HFF-Myc (cell line): ENCODE data around the gene TPGS1.

ENCODE experiments used
- DNase-seq: peaks from one replicate; pipeline ENCODE4 v3.0.0-alpha.2; 2011; ENCODE audit warnings: low read depth; ENCODE audit errors: extremely low read depth
- H3K4me3 ChIP-seq: replicated peaks from 2 replicates; pipeline ENCODE4 v1.5.1; 2011; ENCODE audit warnings: low read depth, mild to moderate bottlenecking, control low read depth, low read length
- TF ChIP-seq, protein P1 (sequence below): IDR thresholded peaks from 2 replicates; pipeline ENCODE4 v1.5.1; 2012; ENCODE audit warnings: mild to moderate bottlenecking, low read depth, low read length, control low read depth; ENCODE audit errors: missing control alignments

The TPGS1 gene

DNA sequence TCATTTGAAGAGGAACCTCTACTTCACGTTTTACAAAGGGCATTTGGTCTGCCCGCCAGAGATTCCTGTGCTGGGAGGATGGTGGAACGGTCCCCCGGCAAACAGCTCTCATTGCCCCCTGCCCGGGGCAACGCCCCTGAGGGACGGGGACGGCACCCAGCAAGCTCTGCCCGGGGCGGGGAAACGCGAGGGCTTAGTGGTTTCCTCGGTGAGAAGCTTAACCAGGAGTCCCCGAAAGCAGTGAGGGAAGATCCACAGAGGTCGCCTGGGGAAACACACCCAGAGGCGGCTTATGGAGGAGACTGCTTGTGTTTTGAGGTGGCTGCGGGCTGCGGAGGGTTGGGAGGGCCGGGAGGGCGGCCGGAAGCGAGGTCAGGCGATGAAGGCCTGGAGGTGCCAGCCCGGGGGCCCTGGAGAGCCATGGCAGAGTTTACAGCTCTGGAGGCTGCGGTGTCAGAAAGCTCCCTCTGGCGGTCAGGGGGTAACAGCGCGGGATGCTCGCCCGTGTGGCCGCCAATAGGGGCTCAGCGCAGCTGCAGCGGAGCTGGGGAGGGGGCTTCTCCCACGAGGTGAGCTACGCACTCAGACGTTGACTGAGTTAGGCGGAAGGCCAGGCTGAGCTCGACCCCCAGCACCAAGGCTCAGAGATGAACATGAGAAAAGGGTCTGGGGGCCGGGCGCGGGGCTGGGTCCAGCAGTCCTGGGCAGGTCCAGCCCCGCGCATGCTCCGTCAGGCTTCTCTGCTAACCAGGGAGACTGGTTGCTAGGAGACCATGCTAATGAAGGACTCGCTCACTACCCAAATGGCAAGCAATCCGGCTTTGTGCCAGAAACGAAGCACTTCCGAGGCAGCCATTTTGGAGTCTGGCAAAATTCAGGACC, 652 bp upstream of the TPGS1 start:
- TF ChIP-seq, protein P1, sequence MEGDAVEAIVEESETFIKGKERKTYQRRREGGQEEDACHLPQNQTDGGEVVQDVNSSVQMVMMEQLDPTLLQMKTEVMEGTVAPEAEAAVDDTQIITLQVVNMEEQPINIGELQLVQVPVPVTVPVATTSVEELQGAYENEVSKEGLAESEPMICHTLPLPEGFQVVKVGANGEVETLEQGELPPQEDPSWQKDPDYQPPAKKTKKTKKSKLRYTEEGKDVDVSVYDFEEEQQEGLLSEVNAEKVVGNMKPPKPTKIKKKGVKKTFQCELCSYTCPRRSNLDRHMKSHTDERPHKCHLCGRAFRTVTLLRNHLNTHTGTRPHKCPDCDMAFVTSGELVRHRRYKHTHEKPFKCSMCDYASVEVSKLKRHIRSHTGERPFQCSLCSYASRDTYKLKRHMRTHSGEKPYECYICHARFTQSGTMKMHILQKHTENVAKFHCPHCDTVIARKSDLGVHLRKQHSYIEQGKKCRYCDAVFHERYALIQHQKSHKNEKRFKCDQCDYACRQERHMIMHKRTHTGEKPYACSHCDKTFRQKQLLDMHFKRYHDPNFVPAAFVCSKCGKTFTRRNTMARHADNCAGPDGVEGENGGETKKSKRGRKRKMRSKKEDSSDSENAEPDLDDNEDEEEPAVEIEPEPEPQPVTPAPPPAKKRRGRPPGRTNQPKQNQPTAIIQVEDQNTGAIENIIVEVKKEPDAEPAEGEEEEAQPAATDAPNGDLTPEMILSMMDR: peak; percentile 89
- peak; percentile 100 for DNase-seq
- peak overlapping the region; percentile 59 for H3K4me3 ChIP-seq

DNA sequence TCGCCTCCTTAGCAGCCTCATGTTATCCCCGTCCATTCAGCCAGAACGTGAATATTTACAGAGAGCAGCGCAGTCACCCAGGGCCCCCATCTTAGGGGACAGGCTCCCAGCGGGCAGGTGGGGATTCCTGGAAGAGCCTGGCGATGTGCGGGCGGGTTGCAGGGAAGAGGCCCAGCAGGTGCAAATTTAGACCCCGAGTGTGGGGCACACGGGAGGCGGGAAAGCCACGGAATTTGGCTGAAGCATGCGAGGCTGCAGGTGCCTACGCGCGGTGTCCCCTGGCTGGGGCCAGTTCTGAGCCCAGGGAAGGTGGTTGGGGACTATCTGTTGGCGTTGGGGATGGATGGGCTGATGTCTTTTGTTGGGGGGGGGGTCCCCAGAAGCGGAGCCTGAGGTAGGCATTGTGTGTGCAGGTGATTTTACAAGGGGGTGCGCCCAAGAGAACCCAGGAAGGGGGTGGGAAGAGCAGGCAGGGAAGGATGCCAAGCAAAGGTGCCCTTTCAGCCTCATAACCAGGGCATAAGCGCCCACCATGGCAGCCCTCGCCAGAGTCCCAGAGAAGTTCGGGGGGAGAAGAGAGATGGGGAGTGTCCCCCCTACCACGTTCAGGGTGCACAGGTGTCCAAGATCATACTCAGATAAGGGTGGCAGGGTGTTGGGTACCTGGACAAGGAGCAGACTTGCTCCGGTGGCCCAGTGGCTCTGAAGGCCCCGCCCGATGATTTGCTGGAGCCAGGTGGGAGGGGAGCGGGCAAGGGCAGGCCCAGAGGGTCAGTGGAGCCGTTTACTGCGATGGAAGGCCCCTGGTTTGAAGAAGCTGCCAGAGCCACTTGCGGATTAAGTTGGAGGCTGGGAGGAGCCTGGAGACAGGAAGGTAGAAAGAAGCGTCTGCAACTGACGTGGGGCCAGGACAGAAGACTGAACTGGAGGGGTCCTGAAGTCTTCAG, 1.2 kb downstream of the TPGS1 start:
- DNase-seq: no peak
- peak overlapping the region; percentile 59 for H3K4me3 ChIP-seq
- TF ChIP-seq, protein P1: no peak

DNA sequence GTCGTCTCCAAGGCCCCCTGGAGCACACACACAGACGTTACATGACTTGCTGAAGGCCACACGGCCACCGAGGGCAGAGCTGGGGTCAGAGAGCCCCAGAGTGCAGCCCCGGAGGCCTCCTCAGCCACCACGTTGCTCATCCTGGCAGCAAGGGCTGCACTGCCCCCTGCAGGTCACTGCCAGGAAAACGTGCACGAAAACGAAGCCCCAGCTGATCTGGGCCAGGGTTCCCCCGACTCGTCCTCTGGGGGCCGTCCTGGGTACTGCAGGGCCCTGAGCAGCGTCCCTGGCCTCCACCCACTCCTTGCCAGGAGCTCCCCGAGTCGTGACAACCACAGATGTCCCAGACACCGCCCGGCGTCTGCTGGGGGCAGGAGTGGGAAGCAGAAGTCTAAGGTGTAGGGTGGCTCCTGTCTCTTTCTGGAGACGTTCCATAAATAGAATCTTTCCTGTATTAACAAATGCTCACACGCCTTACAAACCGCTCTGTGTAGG, 3.4 kb downstream of the TPGS1 start:
- H3K4me3 ChIP-seq: no peak overlapping the region
- peak; percentile 72 for DNase-seq
- TF ChIP-seq, protein P1: peak; percentile 98

DNA sequence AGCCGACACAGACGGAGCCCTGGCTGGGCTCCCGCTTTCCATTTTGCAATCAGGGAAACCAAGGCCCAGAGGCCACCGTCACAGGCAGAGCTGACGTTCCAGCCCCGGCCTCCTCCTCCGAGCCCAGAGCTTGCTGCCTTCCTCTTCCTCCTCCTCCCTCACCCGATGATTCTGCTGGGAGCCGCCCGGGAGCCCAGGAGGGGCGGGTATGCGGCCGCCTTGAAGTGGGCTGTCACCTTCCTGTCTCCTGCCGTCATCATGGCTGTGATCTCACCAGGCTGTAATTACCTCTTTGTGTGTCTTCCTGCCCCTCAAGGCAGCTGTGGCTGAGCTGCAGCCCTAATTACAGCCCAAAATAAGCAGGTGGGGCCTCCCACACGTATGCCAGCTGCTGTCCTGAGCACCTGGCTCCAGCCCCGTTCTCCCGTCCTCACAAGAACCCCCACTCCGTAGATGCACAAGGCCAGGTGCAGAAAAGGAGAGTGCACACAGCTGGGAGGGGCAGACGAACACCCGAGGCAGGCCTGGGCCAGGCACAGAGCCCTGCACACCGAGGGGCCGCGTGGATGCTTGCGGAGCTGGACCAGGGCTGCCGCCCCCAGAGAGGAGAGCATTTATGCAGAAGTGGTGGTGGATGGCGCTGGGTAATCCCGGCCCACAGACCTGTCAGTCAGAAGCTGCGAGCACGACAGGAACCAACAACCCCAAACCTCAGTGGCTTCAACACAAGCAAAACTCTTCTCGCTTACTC, 4.0 kb downstream of the TPGS1 start:
- TF ChIP-seq, protein P1: no peak
- no peak for DNase-seq
- no peak overlapping the region for H3K4me3 ChIP-seq

DNA sequence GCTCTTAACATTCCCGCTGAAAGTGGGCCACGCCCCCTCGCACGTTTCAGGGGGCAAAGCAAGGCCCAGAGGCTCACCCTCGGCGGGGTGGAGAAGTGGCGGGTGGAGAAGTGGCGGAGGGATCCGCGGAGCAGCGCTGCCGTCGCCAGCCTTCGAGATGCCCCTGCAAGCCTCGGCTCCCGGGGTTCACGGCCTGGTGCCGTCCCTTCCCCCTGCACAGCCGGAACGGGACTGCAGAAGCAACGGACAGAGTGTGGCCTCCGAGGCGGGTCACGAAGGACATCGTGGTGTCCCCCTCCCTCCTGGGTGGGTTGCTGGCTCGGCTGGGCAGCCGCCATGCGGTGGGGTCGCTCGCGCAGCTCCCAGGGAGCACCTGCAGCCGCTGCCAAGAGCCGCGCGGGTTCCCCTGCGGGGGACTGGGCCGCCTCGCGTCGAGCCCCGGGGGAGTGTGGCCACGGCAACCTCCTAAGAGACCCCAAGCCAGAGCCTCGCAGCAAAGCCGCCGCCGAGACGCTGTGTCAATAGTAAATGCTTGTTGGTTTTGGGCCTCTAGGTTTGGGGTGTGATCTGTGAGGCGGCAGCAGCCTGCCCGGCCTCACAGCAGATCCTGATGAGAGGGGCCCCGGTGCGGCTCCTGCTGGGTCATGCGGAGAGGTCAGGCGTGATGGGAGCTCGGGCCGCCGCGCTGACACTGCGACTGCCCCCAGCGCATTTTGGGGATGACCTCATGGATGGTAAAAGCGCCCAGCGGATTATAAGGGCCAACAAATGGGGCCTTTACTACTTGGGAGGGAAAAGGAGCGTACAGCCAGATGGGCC, 5.5 kb downstream of the TPGS1 start:
- no peak for DNase-seq
- no peak overlapping the region for H3K4me3 ChIP-seq
- TF ChIP-seq, protein P1: no peak
